Hematopoietic multipotent progenitor cell treated with erythropoietin and hydrocortisone succinate and interleukin-3 and kit ligand, for 4 days (in vitro differentiated cells): ENCODE results near the gene OR7D2.
A peak's percentile ranks its signal among the peaks of the same experiment; 100 is the strongest.

Experiments used
- DNase-seq: peaks from one replicate; pipeline ENCODE4 v3.0.0-alpha.2; 2015

OR7D2 gene

DNA sequence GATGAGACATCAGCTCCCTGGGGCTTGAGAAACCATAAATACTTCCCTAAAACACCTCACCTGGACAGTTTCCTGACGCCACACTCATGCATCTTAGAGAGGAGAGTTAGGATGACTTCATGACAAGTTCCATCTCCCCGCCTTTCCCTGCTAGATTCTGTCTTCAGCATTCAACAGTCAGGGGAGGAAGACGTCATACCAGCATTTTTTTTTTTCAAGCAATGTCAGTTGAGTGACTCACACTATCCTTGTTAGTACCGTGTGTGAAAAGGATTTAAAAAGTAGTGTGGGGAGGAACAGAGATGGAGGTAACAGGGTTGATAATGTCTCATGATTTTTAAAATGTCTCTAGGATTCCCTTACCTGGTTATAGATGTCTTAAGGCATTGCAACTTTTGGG is at the start of gene OR7D2:
Gene OR7D2 (plus strand): TSS at position 79 of the 400 bp plus-strand sequence. CDS start 6,803 bp downstream, outside the sequence.
- DNase-seq: no peak

DNA sequence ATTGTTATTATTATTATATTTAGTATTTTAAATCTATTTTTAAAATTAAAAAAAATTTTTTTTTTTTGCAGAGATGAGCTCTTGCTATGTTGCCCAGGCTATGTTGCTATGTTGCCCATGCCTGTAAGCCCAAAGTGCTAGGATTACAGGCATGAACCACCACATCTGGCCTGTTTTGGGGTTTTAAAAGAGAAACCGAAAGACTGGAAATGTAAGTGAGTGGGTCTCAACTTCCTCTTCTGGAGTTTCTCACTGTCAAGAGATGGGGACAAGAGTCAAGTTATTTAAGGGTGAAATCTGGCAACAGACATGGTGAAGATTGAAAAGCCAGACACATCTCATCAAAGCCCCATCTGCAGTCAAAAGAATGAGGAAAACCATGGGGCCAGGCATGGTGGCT is 47.8 kb upstream of the OR7D2 start:
- peak; percentile 49 for DNase-seq

DNA sequence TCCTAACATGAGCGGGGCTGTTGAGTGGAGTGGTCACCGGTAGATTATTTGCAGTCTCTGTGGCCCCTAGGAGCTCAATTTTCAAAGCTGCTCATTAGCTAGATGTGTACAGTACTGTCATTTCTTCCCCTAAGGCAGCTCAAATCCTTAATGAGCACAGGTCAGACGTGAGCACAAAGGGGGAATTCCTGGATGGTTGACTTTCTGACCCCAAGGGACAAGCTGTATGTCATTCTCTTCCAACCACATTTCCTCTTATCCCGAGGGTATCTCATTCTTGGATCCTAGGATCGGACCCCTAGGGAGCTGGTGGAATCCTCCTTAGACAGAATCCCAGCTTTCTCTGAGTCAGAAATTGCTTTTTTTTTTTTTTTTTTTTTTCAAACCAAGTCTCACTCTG is 46.4 kb upstream of the OR7D2 start:
- DNase-seq: no peak

DNA sequence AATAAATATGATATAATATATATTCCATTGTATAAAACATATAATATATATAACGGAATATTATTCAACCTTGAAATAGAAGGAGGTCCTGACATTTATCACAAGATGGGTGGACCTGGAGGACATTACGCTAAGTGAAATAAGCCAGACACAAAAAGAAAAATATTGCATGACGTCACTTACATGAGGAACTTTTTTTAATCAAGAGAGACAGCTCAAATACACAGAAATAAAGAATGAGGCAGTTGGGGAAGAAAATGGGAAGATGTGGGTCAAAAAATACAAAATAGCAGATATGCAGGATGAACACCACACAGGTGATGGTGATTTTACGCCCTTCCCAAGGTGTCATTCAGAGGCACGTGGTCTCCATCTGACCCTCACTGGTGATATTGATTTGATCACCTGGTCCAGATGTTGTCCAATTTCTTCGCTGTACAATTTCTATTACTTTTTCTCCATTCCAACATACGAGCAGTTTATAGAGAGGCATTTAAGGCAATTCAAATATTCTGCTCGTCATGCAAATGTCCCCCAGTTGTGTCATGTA is 39.1 kb upstream of the OR7D2 start:
- no peak for DNase-seq

DNA sequence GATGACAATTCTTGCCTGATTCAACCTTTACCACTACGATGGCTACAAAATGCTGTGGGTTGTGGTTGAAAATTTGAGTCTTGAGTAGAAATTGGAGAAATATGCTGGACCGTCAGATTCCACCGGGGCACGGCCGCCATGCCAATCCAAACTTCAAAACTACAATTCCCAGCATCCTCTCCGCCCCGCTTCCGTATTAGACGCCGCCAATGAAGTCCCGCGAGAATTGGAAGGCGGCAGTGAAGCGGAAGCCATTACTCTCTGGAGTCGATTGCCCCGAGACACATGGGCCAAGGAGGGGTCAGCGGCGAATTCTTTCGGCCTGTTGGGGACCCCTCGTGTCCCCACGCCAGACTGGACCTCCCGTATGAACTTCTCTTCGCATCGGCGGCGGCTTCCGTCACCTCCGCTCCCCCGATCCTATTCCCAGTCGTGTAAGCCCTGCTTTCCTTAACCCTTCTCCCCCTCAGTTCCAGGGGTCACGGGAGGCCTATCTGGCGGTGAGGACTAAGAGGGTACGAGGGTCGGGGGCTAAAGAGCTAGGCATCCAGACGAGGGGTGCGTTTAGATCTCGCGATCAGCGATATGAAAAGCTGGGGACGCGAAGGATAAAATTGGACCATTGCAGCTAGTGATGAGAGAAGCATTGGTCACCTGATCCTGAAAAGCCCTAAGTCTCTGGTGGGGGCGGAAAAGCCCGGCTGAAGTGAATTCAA is 38.5 kb upstream of the OR7D2 start, which contains the start of gene ZNF317:
Gene ZNF317 (plus strand): TSS at position 239 of the 716 bp plus-strand sequence. CDS start 15,620 bp downstream, outside the sequence.
- peak; percentile 98 for DNase-seq

DNA sequence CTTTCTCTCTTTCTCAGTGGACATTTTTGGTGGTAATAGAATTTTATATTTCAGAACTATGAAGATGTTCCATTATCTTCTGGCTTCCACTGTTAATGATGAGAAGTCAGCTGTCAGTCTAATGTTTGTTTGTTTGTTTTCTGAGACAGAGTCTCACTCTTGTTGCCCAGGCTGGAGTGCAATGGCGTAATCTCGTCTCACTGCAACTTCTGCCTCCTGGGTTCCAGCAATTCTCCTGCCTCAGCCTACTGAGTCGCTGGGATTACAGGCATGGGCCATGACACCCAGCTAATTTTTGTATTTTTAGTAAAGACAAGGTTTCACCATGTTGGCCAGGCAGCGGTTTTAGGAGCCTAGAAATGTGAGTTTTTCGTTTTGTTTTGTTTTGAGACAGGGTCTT is 33.9 kb upstream of the OR7D2 start:
- peak; percentile 43 for DNase-seq

DNA sequence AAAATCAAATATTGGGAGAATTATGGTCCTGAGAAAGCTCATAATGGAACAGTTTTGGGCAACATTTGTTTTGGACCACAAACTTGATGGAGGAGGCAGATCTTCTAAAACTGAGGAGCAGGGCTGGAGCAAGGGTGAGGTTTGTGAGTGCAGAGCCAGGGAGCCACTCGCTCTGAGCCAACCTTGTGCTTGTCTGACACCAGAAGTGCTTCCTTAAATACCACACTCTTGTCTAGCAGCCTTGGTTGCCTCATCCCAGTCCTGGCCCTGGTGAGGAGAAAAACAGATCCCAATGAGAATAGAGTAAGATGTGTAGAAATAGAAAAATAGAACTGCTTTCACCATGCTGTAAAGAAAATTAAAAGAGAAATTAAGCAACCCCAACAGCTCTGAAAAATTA is 31.9 kb upstream of the OR7D2 start:
- DNase-seq: no peak

DNA sequence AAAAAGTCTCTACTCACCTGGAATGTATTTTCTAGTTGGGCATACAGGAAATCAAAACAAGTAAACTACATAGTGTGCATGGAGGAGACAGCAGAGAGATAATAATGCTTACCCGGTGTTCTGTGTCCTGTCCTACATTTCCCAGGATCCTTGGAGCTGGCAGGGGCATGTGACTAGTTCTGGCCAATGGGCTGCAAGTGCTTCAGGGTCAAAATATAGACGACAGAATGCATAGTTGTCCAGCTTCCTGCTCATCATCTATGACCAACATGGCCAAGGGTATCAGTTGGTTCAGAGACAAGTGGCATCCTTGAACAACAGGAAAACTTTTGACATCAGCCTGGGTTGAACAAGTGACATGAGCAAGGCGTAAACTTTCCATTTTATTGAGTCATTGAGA is 30.1 kb upstream of the OR7D2 start:
- DNase-seq: no peak

DNA sequence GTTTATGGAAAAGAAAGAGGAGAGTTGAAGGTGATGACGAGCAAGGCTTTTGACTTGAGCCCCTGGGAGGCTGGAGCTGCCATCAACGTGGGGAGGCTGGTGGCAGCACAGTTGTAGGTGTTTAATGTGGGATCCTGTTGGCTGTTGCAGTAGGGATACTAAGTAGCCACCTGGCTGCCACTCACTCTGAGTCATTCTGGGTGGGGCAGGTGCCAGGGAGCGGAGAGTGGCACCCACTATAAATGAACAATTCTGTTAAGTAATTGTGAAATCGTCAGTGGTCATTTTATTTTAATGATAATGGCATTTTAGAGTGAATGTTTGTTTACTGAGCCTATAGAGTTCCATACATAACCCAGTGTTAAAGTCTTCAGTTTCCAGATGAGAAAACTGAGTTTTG is 28.8 kb upstream of the OR7D2 start:
- no peak for DNase-seq

DNA sequence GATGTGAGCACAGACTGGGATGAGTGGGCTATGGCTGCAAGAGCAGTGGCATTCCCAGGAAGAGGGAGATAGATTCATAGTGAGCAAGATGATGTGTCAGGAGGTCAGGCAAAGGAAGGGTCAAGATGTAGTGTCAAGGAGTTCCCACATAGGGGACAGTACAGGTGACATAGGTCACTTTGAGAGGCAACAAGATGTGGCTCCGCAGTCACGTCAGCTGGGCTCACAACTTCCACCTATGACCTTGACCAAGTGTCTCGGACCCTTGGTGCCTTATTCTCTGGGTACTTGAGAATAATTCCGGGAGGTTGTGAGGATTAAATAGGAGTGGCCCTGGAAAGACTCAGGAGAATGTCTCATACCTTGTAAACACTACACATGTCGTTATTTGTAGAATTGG is 28.1 kb upstream of the OR7D2 start:
- DNase-seq: no peak

DNA sequence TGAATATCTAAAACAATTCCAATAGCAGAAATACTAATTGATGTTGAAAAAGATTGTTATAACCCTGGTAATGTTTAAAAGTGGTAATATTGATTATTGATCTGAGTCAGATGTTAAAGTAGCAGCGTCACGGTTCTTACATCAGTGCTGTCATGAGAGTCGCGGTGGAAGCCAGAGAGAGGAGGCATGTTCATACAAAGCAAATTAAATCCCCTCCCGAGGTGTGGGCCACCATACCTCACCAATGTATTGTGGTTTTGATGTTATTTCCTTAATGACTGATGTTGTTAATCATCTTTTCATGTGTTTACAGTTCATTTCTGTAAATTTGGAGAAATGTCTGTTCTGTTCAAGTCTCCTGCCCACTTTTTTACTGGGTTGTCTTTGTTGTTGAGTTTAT is 27.4 kb upstream of the OR7D2 start:
- DNase-seq: no peak

DNA sequence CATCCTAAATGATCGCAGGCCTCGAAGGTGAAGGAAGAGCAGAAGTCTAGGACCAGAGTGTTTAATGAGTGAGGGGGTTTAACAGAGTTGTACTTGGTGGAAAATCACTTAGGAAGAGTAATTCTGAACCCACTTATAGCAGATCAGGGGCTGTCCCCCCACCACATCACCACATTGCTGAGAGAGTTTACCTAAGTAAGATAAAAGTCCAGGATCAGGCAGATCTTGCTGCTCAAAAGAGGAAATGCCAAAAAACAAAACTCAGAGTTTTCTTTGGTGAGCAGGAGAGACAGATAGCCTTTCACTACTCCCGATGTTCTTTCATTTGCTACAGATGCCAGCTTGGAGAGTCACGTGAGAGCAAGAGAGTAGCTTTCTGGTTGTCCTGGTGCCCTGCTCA is 23.2 kb upstream of the OR7D2 start:
- DNase-seq: no peak

DNA sequence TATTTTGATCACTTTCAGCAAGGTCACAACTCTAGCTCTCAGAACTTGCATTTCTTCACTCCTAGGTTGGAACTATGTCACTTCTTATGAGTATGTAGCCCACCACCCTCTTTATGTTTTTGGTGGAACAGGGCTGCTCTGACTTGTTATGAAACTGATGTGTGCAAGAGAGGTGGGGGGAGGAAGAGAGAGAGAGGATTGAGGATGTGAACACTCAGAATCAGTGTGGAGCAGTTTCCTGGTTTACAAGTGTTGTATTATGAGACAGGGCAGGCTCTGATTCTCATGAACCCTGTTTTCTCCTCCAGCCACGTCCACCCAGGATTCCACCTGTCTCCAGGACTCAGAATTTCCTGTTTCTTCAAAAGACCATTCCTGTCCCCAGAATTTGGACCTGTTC is 22.5 kb upstream of the OR7D2 start:
- no peak for DNase-seq

DNA sequence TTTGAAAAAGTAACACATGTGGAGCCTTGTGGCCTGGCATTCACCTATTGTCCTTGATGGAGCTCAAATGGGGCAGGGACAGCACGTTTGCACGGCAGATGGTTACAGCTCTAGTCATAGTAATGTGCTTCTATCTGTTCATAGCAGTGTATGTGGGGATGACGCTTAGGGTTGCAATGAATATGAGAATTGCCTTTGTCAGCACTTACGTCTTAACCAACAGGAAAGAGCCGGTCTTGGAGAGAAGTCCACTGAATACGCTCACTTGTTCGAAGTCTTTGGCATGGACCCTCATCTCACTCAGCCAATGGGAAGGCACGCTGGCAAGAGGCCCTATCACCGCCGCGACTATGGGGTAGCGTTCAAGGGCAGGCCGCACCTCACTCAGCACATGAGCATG is 18.9 kb upstream of the OR7D2 start:
- DNase-seq: no peak

DNA sequence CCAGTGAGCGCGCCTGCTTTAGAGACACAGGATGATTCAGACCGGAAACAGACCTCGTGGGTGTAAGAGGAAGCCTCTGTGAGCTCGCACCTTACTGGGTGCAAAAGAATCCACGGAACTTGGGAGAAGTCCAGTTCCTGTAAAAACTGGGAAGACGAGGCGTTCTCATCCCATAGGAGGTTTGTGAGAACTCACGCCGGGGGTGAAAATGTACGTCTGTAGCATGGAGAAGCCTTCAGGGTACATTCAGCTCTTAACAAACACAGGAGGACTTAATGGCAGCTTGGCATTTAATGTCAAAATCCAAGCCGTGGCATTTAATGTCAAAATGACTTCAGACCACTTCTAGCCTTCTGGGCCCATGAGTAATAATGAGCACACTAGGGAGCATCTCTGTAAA is 17.4 kb upstream of the OR7D2 start:
- no peak for DNase-seq

DNA sequence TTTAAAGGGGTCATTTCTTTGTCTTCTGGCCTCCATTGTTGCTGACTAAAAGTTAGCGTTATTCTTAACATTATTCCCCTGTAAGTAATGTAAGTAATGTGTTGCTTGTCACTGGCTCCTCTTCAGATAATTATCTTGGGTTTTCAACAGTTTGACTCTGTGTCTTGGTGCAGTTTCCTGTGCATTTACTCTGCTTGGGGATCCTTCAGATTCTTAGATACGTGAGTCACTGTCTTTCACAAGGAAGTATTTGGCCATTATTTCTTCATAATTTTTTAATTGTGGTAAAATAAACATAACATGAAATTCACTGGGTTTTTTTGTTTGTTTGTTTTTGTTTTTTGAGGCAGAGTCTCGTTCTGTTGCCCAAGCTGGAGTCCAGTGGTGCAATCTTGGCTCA is 13.5 kb upstream of the OR7D2 start:
- DNase-seq: no peak

DNA sequence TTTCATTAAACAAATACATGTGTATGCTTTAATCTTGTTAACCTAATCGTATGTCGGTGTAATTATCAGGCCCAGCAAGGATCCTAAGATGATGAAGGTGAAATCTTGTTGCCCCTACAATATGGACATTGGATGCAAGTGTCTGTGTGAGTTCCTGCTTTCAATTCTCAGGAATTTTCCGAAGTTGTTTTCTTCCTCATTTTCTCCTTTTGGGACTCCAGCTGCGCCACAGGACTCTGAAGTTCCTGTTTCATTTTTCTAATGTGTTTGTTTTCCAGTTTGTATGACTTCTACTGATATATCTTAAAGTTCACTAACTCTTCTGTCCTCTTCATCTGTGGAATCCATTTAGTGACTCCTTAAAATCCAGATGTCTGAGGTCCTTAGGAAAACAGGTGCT is 11.9 kb upstream of the OR7D2 start:
- no peak for DNase-seq

DNA sequence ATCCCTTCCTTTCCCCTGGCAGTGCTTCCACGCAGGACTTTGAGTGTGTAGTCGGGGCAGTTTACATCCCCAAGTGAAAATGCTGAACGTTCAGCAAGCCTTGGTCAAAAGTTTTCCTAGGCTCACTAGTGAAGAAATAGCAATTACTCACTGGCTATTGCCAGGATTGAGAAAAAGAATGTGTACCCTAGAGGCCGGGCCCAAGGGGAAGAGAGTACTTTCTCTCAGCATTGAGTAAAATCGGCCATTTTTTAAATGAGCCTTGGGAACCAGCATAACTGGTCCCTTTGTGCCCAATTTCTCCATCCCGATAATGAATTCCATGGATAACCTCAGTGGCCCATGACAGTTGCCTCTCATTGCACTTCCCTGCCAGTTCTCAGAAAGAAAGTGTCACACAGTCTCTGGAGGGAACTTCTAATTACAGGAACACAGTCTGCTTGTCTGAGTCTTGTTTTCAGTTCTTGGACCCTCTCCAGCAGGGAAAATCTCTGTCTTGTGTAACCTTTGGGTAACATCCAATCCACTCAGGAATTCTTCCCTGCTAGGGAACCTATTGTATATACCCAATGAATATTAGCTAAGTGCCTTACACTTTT is 7.3 kb upstream of the OR7D2 start:
- DNase-seq: no peak

DNA sequence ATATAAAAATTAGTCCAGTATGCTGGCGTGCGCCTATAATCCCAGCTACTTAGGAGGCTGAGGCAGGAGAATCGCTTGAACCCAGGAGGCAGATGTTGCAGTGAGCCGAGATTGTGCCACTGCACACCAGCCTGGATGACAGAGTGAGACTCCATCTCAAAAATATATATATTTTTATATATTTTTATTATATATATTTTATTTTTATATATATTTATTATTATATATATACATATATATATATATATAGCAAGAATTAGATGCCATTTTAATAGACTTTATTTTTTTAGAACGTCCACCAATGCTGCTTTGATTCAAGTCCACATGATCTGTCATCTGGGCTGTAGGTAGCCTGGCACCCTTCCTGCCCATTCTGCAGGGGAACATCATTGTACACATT is 3.5 kb upstream of the OR7D2 start:
- DNase-seq: no peak

DNA sequence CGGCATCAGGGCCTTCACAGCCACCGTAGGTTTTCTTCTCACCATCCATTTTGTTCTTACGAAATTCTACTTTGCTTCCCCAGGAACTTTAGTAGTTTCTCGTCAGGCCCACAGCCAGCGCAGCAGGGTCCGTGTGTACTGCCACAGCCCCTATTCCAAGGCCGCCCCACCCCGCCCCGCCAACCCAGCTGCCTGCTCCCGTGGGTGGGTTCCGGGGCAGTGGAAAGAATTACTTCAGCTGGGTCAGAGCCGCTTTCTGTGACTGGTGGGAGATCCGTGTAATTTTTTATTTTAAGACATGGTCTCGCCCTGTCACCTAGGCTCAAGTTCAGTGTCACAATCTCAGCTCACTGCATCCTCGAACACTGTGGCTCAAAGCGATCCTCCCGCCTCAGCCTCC is 4.2 kb downstream of the OR7D2 start:
- no peak for DNase-seq

DNA sequence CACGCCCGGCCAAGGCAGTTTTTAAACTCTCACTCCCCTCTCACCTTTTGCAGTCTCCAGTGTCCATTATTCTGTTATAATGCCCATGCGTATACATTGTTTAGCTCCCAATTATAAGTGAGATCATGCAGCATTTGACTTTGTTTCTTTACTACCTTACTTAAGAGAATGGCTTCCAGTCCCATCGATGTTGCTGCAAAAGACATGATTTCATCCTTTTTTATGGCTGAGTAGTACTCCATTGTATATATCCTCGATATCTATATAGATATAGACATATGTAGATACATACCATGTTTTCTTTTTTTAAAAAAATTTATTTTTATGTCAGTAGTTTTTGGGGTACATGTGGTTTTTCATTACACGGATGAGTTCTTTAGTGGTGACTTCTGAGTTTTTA is 8.4 kb downstream of the OR7D2 start:
- no peak for DNase-seq

DNA sequence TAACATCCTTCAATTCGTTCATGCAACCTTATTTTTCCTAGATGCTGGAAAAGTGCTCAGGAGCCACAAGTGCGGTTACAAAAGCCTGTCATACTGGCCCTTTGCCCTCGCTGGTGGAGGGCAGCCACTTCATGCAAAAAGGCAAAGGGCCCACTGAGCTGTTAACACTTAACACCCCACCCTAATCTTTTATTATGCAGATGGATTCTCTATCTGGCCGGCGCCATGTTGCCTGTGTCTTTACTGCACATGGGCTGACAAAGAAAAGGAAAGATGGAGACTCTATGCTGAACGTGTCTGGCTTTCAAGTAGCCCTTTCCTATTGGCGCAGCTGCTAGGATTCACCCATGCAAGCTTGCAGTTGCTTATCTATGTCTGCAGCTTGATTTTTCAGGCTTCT is 10.8 kb downstream of the OR7D2 start:
- DNase-seq: no peak

DNA sequence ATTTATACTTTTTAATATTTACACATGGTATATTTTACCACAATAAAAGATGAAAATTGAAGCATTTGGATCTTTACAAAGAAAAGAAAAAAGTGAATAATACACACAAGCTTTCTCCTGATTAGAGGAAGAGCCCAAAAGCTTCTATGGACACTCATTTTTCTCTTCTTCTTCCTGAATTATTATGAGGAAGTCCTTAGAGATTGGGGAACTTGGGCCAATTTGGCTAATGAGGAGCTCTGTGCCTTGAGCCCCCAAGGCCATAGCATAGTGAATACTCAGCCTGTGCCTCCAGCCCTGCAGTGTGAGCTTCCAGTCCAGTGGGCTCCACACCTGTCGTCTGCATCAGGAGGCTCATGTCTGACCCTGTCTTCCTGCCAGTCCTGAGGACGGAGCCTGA is 19.3 kb downstream of the OR7D2 start:
- peak; percentile 6 for DNase-seq

DNA sequence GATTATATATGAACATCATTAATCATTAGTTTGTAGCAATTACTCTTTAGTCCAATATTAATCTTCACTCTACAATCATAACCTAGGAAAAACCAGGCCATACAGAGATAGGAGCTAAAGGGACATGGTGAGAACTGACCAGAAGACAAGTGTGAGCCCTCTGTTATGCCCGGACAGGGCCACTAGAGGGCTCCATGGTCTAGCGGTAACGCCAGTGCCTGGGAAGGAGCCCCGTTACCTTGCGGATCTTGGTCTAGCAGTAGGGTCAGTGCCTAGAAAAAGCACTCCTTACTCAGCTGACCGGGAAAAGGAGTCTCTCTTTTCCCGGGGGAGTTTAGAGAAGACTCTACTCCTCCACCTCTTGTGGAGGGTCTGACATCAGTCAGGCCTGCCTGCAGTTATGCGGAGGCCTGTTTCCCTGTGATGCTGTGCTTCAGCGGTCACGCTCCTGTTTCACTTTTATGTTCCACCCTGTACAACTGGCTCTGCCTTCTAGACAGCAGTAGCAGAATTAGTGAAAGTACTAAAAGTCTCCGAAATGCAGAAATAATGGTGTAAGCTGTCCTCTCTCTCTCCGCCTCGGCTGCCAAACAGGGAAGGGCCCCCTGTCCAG is 26.8 kb downstream of the OR7D2 start:
- DNase-seq: peak; percentile 77
